ENCODE data around the gene KLF13.

Gene KLF13

GRCh38 chr15:31333820-31334219, 7.2 kb downstream of the KLF13 start:
- no peak for DNase-seq

GRCh38 chr15:31335989-31336592, 9.5 kb downstream of the KLF13 start:
- no peak for DNase-seq

- no peak for DNase-seq
Observed at GRCh38 chr15:31336593-31337295, 10.1 kb downstream of the KLF13 start.

GRCh38 chr15:31337352-31338031, 10.9 kb downstream of the KLF13 start:
- no peak for DNase-seq

GRCh38 chr15:31338318-31338878, 11.8 kb downstream of the KLF13 start:
- no peak for DNase-seq

GRCh38 chr15:31338879-31339557, 12.4 kb downstream of the KLF13 start:
- no peak for DNase-seq

GRCh38 chr15:31339558-31339895, 12.9 kb downstream of the KLF13 start:
- DNase-seq = no peak

- no peak for DNase-seq
Observed at GRCh38 chr15:31340047-31340446, 13.4 kb downstream of the KLF13 start.

GRCh38 chr15:31340592-31340991, 14.0 kb downstream of the KLF13 start:
- no peak for DNase-seq

GRCh38 chr15:31341071-31341470, 14.4 kb downstream of the KLF13 start:
- no peak for DNase-seq

- DNase-seq = no peak
Observed at GRCh38 chr15:31341496-31342195, 15.0 kb downstream of the KLF13 start.

- no peak for DNase-seq
Observed at GRCh38 chr15:31342381-31342780, 15.7 kb downstream of the KLF13 start.

- no peak for DNase-seq
Observed at GRCh38 chr15:31342781-31343626, 16.4 kb downstream of the KLF13 start.

- DNase-seq = no peak
Observed at GRCh38 chr15:31343831-31344230, 17.2 kb downstream of the KLF13 start.

- no peak for DNase-seq
Observed at GRCh38 chr15:31344266-31344665, 17.6 kb downstream of the KLF13 start.

- DNase-seq = no peak
Observed at GRCh38 chr15:31344823-31345605, 18.4 kb downstream of the KLF13 start.

GRCh38 chr15:31345606-31346366, 19.2 kb downstream of the KLF13 start:
- DNase-seq = no peak

GRCh38 chr15:31346367-31347066, 19.9 kb downstream of the KLF13 start:
- DNase-seq = no peak

Measured in effector CD4-positive, alpha-beta T cell (primary cell).